GM19372 (cell line): ENCODE measurements around the gene GPR31.

ENCODE experiments used
- ATAC-seq: cut with Tn5 transposase; IDR thresholded peaks from one replicate; pipeline ENCODE4 v1.9.1; 2021; ENCODE audit warnings: mild to moderate bottlenecking, low read depth, moderate library complexity; ENCODE audit not compliant: unreplicated experiment

Gene GPR31

GRCh38 chr6:167141667-167142432 is 15.9 kb downstream of the GPR31 start:
- peak; percentile 63 for ATAC-seq

GRCh38 chr6:167140589-167141474 is 16.9 kb downstream of the GPR31 start:
- ATAC-seq, result no peak

- no peak for ATAC-seq
Measured at GRCh38 chr6:167139761-167140160, 18.0 kb downstream of the GPR31 start.

GRCh38 chr6:167137881-167138280 is 19.9 kb downstream of the GPR31 start:
- ATAC-seq, result no peak

- ATAC-seq, result no peak
Measured at GRCh38 chr6:167137081-167137480, 20.7 kb downstream of the GPR31 start.

- no peak for ATAC-seq
Measured at GRCh38 chr6:167136376-167136775, 21.4 kb downstream of the GPR31 start.

- ATAC-seq, result no peak
Measured at GRCh38 chr6:167134448-167135328, 23.1 kb downstream of the GPR31 start.

- ATAC-seq, result no peak
Measured at GRCh38 chr6:167130712-167131684, 26.8 kb downstream of the GPR31 start.

- ATAC-seq, result peak; percentile 54
Measured at GRCh38 chr6:167130008-167130677, 27.6 kb downstream of the GPR31 start.

- ATAC-seq, result no peak
Measured at GRCh38 chr6:167129562-167129961, 28.2 kb downstream of the GPR31 start.

GRCh38 chr6:167129159-167129558 is 28.6 kb downstream of the GPR31 start:
- no peak for ATAC-seq

- no peak for ATAC-seq
Measured at GRCh38 chr6:167127785-167128531, 29.8 kb downstream of the GPR31 start.

GRCh38 chr6:167125855-167126349 is 31.9 kb downstream of the GPR31 start:
- ATAC-seq, result no peak

GRCh38 chr6:167125410-167125809 is 32.4 kb downstream of the GPR31 start:
- no peak for ATAC-seq

GRCh38 chr6:167124753-167125152 is 33.0 kb downstream of the GPR31 start:
- ATAC-seq, result no peak

- no peak for ATAC-seq
Measured at GRCh38 chr6:167122827-167123657, 34.7 kb downstream of the GPR31 start, which contains the start of gene CCR6. CCR6 (plus strand) TSS chr6:167123096; CDS start chr6:167136135, 13,039 bp downstream.
